KMS-11 (cell line): ENCODE data around the gene FOXO1.

Experiments used
- H2AFZ ChIP-seq: fragments of 200-600 bp; sonication (generic); 2 replicates; pipeline ENCODE4 v1.6.1; 2016; ENCODE audit warnings: antibody characterized with exemption, mixed run types, low read depth
- H3K27ac ChIP-seq: fragments of 200-600 bp; sonication (generic); 2 replicates; pipeline ENCODE4 v1.6.1; 2016; ENCODE audit warnings: mild to moderate bottlenecking, mixed run types
- H3K27me3 ChIP-seq: fragments of 200-600 bp; sonication (generic); 2 replicates; pipeline ENCODE4 v1.6.1; 2017; ENCODE audit warnings: mild to moderate bottlenecking, low read depth, mixed run types, moderate library complexity; ENCODE audit not compliant: insufficient read depth
- H3K36me3 ChIP-seq: fragments of 200-600 bp; sonication (generic); 2 replicates; pipeline ENCODE4 v1.6.1; 2017; ENCODE audit warnings: mild to moderate bottlenecking, mixed run types; ENCODE audit not compliant: insufficient read depth
- H3K4me1 ChIP-seq: fragments of 200-600 bp; sonication (generic); 2 replicates; pipeline ENCODE4 v1.6.1; 2016; ENCODE audit warnings: mild to moderate bottlenecking, low read depth, mixed run types; ENCODE audit not compliant: poor library complexity, severe bottlenecking
- H3K4me2 ChIP-seq: fragments of 200-600 bp; sonication (generic); 2 replicates; pipeline ENCODE4 v1.7.0; 2016; ENCODE audit warnings: mild to moderate bottlenecking, mixed run types
- H3K4me3 ChIP-seq: fragments of 200-600 bp; sonication (generic); IDR thresholded peaks from 2 replicates; pipeline ENCODE4 v1.6.1; 2017; ENCODE audit warnings: low read depth, low read length, mixed read lengths; ENCODE audit not compliant: insufficient read depth
- H3K79me2 ChIP-seq: fragments of 200-600 bp; sonication (generic); 2 replicates; pipeline ENCODE4 v1.6.1; 2016; ENCODE audit warnings: low read depth, mixed run types; ENCODE audit not compliant: insufficient read depth
- H3K9ac ChIP-seq: fragments of 200-600 bp; sonication (generic); 2 replicates; pipeline ENCODE4 v1.6.1; 2016; ENCODE audit warnings: mild to moderate bottlenecking, mixed run types
- H4K20me1 ChIP-seq: fragments of 200-600 bp; sonication (generic); 2 replicates; pipeline ENCODE4 v1.6.1; 2016; ENCODE audit warnings: mild to moderate bottlenecking, mixed run types; ENCODE audit not compliant: insufficient read depth
- CTCF ChIP-seq: fragments of 200-600 bp; sonication (generic); conservative IDR thresholded peaks from 2 replicates; pipeline ENCODE4 v1.6.1; 2017; ENCODE audit warnings: low read depth, mild to moderate bottlenecking, antibody characterized with exemption, low read length, moderate library complexity, mixed read lengths

Gene FOXO1

GRCh38 chr13:40615619-40616018, 50.8 kb downstream of the FOXO1 start:
- Histone ChIP-seq H3K4me1 (no peaks in the 10 kb centered on the region), H3K9ac (no peak overlapping the region), H3K79me2 (peaks cover 25% of the 10 kb centered on the region), H2AFZ (no peak overlapping the region), H3K4me3 (no peak overlapping the region), H3K27ac (no peak overlapping the region), H4K20me1 (0 out of 2 replicates have a peak, but pooled peaks cover 3% of the 10 kb centered on the region), H3K4me2 (no peak overlapping the region), H3K27me3 (no peaks in the 10 kb centered on the region), H3K36me3 (no peaks in the 10 kb centered on the region)
- TF ChIP-seq CTCF = no peak

GRCh38 chr13:40613914-40614313, 52.5 kb downstream of the FOXO1 start:
- Histone ChIP-seq H2AFZ (no peak overlapping the region), H3K79me2 (peaks cover 12% of the 10 kb centered on the region), H3K4me3 (no peak overlapping the region), H3K27ac (no peak overlapping the region), H3K36me3 (no peaks in the 10 kb centered on the region), H3K4me1 (no peaks in the 10 kb centered on the region), H4K20me1 (0 out of 2 replicates have a peak, but pooled peaks cover 3% of the 10 kb centered on the region), H3K9ac (no peak overlapping the region), H3K4me2 (no peak overlapping the region), H3K27me3 (no peaks in the 10 kb centered on the region)
- no peak for TF ChIP-seq CTCF

GRCh38 chr13:40613192-40613818, 53.1 kb downstream of the FOXO1 start:
- Histone ChIP-seq H3K4me1 (no peaks in the 10 kb centered on the region), H4K20me1 (0 out of 2 replicates have a peak, but pooled peaks cover 3% of the 10 kb centered on the region), H3K4me3 (no peak overlapping the region), H3K27ac (no peak overlapping the region), H2AFZ (no peak overlapping the region), H3K36me3 (no peaks in the 10 kb centered on the region), H3K9ac (no peak overlapping the region), H3K79me2 (peaks cover 16% of the 10 kb centered on the region), H3K27me3 (no peaks in the 10 kb centered on the region), H3K4me2 (no peak overlapping the region)
- TF ChIP-seq CTCF = no peak

- Histone ChIP-seq H3K36me3 (no peaks in the 10 kb centered on the region), H3K4me3 (no peak overlapping the region), H3K27ac (no peak overlapping the region), H3K27me3 (no peaks in the 10 kb centered on the region), H4K20me1 (0 out of 2 replicates have a peak, but pooled peaks cover 3% of the 10 kb centered on the region), H3K9ac (no peak overlapping the region), H3K4me1 (no peaks in the 10 kb centered on the region), H3K79me2 (peaks cover 25% of the 10 kb centered on the region), H3K4me2 (no peak overlapping the region), H2AFZ (no peak overlapping the region)
- no peak for TF ChIP-seq CTCF
Measured at GRCh38 chr13:40612041-40612440, 54.4 kb downstream of the FOXO1 start.
